ENCODE measurements around the gene ZNF232. TPM values are rescaled to one million over a fixed set of nuclear protein-coding genes. Genes with fewer than 3 reads are reported as not detected.
"Not testable (repeated sequence)": the region's sequence is repeated elsewhere in the genome, so short reads cannot be mapped to it uniquely, and the experiment has no call there.

The ZNF232 gene
- polyA plus RNA-seq, 1 donor from 2014 or later, result 32.5 TPM

- not testable (repeated sequence) for H2AFZ ChIP-seq (ENCODE audit: low read depth, low read length); H3K9me3 ChIP-seq (ENCODE audit: low read length); H3K79me2 ChIP-seq (replicated peaks; ENCODE audit: insufficient read depth, low read length); H3K4me2 ChIP-seq (ENCODE audit: low read length); H3K9ac ChIP-seq (ENCODE audit: low read length); H3K27me3 ChIP-seq (ENCODE audit: insufficient read depth, low read depth, low read length); H3K9me2 ChIP-seq (ENCODE audit: insufficient read depth, low read length); H4K20me1 ChIP-seq (ENCODE audit: insufficient read depth); H3F3A ChIP-seq (ENCODE audit: insufficient read depth, low read length, poor library complexity, severe bottlenecking); H3K4me3 ChIP-seq (ENCODE audit: low read length); H3K36me3 ChIP-seq (ENCODE audit: insufficient read depth, low read length); H3K27ac ChIP-seq (ENCODE audit: low read length)
Observed at GRCh38 chr17:5075472-5075871, 36.2 kb downstream of the ZNF232 start.

GRCh38 chr17:5069724-5070123 is 42.0 kb downstream of the ZNF232 start:
- no peaks in the 10 kb centered on the region for H4K20me1 ChIP-seq (ENCODE audit: insufficient read depth)
- no peak overlapping the region for H2AFZ ChIP-seq (ENCODE audit: low read depth, low read length)
- no peak overlapping the region for H3K4me2 ChIP-seq (ENCODE audit: low read length)
- no peaks in the 10 kb centered on the region for H3F3A ChIP-seq (ENCODE audit: insufficient read depth, low read length, poor library complexity, severe bottlenecking)
- no peaks in the 10 kb centered on the region for H3K36me3 ChIP-seq (ENCODE audit: insufficient read depth, low read length)
- H3K9me3 ChIP-seq (ENCODE audit: low read length), result no peaks in the 10 kb centered on the region
- no peak overlapping the region for H3K4me3 ChIP-seq (ENCODE audit: low read length)
- no peak for TF ChIP-seq SMC3 (conservative IDR thresholded peaks at IDR 0.05; ENCODE audit: poor library complexity)
- TF ChIP-seq RAD21 (conservative IDR thresholded peaks at IDR 0.05), result no peak
- no peak for TF ChIP-seq EP300 (conservative IDR thresholded peaks at IDR 0.05; ENCODE audit: poor library complexity, severe bottlenecking)
- TF ChIP-seq REST (IDR thresholded peaks at IDR 0.05; ENCODE audit: borderline replicate concordance), result no peak
- TF ChIP-seq MXI1 (conservative IDR thresholded peaks at IDR 0.05; ENCODE audit: poor library complexity, severe bottlenecking), result no peak
- H3K27ac ChIP-seq (ENCODE audit: low read length), result no peak overlapping the region
- no peaks in the 10 kb centered on the region for H3K9me2 ChIP-seq (ENCODE audit: insufficient read depth, low read length)
- H3K79me2 ChIP-seq (replicated peaks; ENCODE audit: insufficient read depth, low read length), result no peaks in the 10 kb centered on the region
- H3K9ac ChIP-seq (ENCODE audit: low read length), result no peak overlapping the region
- H3K27me3 ChIP-seq (ENCODE audit: insufficient read depth, low read depth, low read length), result no peaks in the 10 kb centered on the region

GRCh38 chr17:5068236-5068635 is 43.4 kb downstream of the ZNF232 start:
- TF ChIP-seq TAF1 (IDR thresholded peaks at IDR 0.05; ENCODE audit: low read depth) (no peak), CTCF (IDR thresholded peaks at IDR 0.05; ENCODE audit: poor library complexity, severe bottlenecking) (no peak), REST (IDR thresholded peaks at IDR 0.05; ENCODE audit: borderline replicate concordance) (no peak), SMC3 (conservative IDR thresholded peaks at IDR 0.05; ENCODE audit: poor library complexity) (no peak), RAD21 (conservative IDR thresholded peaks at IDR 0.05) (no peak), MXI1 (conservative IDR thresholded peaks at IDR 0.05; ENCODE audit: poor library complexity, severe bottlenecking) (no peak), EP300 (conservative IDR thresholded peaks at IDR 0.05; ENCODE audit: poor library complexity, severe bottlenecking) (no peak), POLR2AphosphoS5 (IDR thresholded peaks at IDR 0.05) (no peak), EZH2 (IDR thresholded peaks at IDR 0.05; ENCODE audit: borderline replicate concordance, insufficient read depth, low read length, poor library complexity, severe bottlenecking) (no peak)
- no peak overlapping the region for H3K4me3 ChIP-seq (ENCODE audit: low read length)
- no peak overlapping the region for H2AFZ ChIP-seq (ENCODE audit: low read depth, low read length)
- H3K36me3 ChIP-seq (ENCODE audit: insufficient read depth, low read length), result no peaks in the 10 kb centered on the region
- H3K9ac ChIP-seq (ENCODE audit: low read length), result no peak overlapping the region
- no peaks in the 10 kb centered on the region for H3K9me3 ChIP-seq (ENCODE audit: low read length)
- H4K20me1 ChIP-seq (ENCODE audit: insufficient read depth), result no peaks in the 10 kb centered on the region
- H3K4me2 ChIP-seq (ENCODE audit: low read length), result no peak overlapping the region
- no peaks in the 10 kb centered on the region for H3F3A ChIP-seq (ENCODE audit: insufficient read depth, low read length, poor library complexity, severe bottlenecking)
- H3K9me2 ChIP-seq (ENCODE audit: insufficient read depth, low read length), result no peaks in the 10 kb centered on the region
- H3K27me3 ChIP-seq (ENCODE audit: insufficient read depth, low read depth, low read length), result no peaks in the 10 kb centered on the region
- H3K27ac ChIP-seq (ENCODE audit: low read length), result no peak overlapping the region
- H3K79me2 ChIP-seq (replicated peaks; ENCODE audit: insufficient read depth, low read length), result no peaks in the 10 kb centered on the region

Data from neural cell (in vitro differentiated cells).